Activated T-helper 2 cell treated with anti-CD3 and anti-CD28 coated beads, Interferon-gamma antibody, Interleukin-2, Interleukin-4, amounts not matched to agents 10 μg/mL and 5 μg/mL and 100 μg/mL, durations not matched to agents 14 hours and 24 hours and 36 hours (primary cell): ENCODE results near the gene ZEB2. TPM values are rescaled to one million over a fixed set of nuclear protein-coding genes. Genes with fewer than 3 reads are reported as not detected.

ENCODE experiments used
- DNase-seq: peaks from one replicate; pipeline ENCODE4 v3.0.0; 2021; ENCODE audit warnings: low spot score
- H3K27ac Mint-ChIP-seq: one replicate; pipeline ENCODE4 v1.8.0; 2021; ENCODE audit warnings: mixed read lengths
- H3K27me3 Mint-ChIP-seq: one replicate; pipeline ENCODE4 v1.8.0; 2021; ENCODE audit warnings: low read depth, mixed read lengths
- H3K36me3 Mint-ChIP-seq: one replicate; pipeline ENCODE4 v1.8.0; 2021; ENCODE audit warnings: low read depth, mixed read lengths
- H3K4me1 Mint-ChIP-seq: one replicate; pipeline ENCODE4 v1.8.0; 2021; ENCODE audit warnings: low read depth, mixed read lengths
- H3K4me3 Mint-ChIP-seq: one replicate; pipeline ENCODE4 v1.8.0; 2021; ENCODE audit warnings: low read depth, mild to moderate bottlenecking, moderate library complexity, mixed read lengths
- H3K9me3 Mint-ChIP-seq: one replicate; pipeline ENCODE4 v1.8.0; 2021; ENCODE audit warnings: mixed read lengths
- intact Hi-C: fragments of 100-400 bp; cut with micrococcal nuclease; formaldehyde crosslinking; loops from one replicate; pipeline ENCODE4 v1.15.1; 2023
- total RNA-seq: library from RNA; stranded (reverse); gene quantifications from 2 replicates; pipeline ENCODE4 v1.2.3, GENCODE V29; 2022

Gene ZEB2
- total RNA-seq, 1 donor from 2014 or later: 53.2 TPM

DNA sequence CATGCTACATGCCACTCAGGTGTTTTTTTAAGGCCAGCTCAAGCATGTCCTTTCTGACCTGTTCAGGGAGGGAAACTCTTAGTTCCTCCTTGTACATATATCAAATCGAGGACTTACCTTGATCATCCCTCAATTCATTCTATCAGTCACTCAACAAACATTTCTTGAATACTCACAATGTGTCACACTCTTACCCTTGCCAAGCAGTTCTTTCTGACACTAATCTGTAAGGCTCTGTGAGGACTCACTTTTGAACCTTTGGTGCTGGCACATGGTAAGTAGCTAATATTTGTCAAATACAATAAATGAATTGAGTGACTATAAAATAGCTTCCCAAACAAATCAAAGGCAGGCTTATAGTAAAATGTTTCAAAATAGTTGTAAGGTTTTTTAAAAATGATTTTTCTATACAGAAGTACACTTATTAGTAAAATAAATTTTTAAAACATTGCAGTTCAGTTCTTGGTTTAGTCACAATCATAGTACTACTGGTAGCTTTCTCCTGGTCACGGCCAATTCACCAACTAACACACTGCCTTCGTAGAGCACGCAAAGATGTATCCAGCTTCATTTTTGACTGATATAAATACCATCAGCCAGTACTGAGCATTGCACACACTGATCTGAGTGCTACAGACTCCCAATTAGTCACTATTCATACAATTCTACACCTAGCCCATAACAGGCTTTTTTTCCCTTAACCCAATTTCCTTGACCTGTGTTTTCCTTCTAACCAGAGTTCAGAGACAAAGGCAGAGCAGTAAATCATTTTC is 50.9 kb downstream of the ZEB2 start:
- intact Hi-C loops: no loop called here
- Mint-ChIP-seq H3K4me1 (peaks cover 6% of the 10 kb centered on the region), H3K9me3 (no peaks in the 10 kb centered on the region), H3K27ac (no peak overlapping the region), H3K36me3 (peaks cover 24% of the 10 kb centered on the region), H3K4me3 (no peak overlapping the region), H3K27me3 (peaks cover 2% of the 10 kb centered on the region)
- DNase-seq: no peak

DNA sequence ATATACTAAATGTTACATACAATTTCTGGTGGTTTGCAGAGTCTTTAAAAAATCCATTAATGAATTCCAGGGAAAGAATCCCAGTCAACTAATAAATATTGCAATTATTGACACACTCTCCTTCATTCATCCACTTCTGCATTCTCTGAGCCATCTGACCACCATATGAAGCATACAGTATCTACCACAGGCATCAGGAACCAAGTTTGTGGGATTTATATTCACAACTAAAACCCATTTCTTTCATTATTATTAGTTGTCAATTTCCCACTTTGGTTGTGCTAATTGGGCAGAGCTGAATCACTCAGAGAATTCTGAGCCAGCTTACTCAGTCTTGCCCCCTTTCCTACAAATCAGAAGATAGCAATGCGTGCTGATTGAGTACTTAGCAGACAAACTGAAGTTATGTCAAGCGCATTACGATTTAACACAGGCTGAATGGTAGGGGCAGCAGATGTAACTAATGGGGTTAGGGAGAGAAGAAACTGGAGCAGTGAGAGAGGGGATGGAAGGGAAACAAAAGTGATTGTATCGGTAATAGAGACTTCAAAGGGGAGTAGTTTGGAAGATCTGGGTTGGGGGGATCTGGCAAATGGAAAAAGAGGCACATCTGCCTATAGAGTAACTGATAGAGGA is 52.3 kb downstream of the ZEB2 start:
- H3K27me3 Mint-ChIP-seq: peaks cover 2% of the 10 kb centered on the region
- H3K4me1 Mint-ChIP-seq: peaks cover 6% of the 10 kb centered on the region
- peaks cover 36% of the 10 kb centered on the region for H3K36me3 Mint-ChIP-seq

DNA sequence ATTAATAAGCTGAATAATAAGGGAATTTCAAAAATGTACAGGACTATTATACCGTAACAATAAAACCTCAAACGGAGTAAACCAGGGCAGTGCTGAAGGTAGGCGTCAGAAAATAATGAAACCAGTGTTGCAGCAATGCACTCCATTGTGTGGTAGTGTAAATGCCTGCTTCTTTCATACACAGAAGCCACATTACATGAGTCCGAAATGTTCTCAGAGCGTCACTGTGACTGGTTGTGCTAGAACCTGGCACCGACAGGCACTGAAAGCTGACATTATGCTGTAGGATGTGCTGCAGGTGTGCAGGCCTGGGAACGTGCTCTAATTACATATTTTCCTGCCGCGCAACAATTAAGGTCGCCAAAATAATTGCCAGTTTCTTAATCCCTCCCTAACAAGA is 53.3 kb downstream of the ZEB2 start:
- Mint-ChIP-seq H3K36me3 (peaks cover 45% of the 10 kb centered on the region), H3K27ac (no peak overlapping the region), H3K4me1 (peaks cover 6% of the 10 kb centered on the region), H3K27me3 (peaks cover 2% of the 10 kb centered on the region), H3K9me3 (no peaks in the 10 kb centered on the region), H3K4me3 (no peak overlapping the region)
- no peak for DNase-seq
- intact Hi-C loops: no loop called here

More for the DNA sequence above, 52.3 kb downstream of the ZEB2 start:
- intact Hi-C loops: no loop called here
- no peak for DNase-seq
- H3K27ac Mint-ChIP-seq: no peak overlapping the region
- H3K9me3 Mint-ChIP-seq: no peaks in the 10 kb centered on the region
- H3K4me3 Mint-ChIP-seq: no peak overlapping the region

- H3K9me3 Mint-ChIP-seq: no peaks in the 10 kb centered on the region
- no peak for DNase-seq
- peaks cover 2% of the 10 kb centered on the region for H3K27me3 Mint-ChIP-seq
- intact Hi-C loops: no loop called here
- H3K4me1 Mint-ChIP-seq: peaks cover 6% of the 10 kb centered on the region
- H3K36me3 Mint-ChIP-seq: peaks cover 39% of the 10 kb centered on the region
- no peak overlapping the region for H3K4me3 Mint-ChIP-seq
- H3K27ac Mint-ChIP-seq: no peak overlapping the region
Observed at GRCh38 chr2:144465749-144466148, 54.2 kb downstream of the ZEB2 start.

- no peaks in the 10 kb centered on the region for H3K9me3 Mint-ChIP-seq
- H3K27me3 Mint-ChIP-seq: peaks cover 2% of the 10 kb centered on the region
- H3K36me3 Mint-ChIP-seq: peaks cover 42% of the 10 kb centered on the region
- peaks cover 13% of the 10 kb centered on the region for H3K4me1 Mint-ChIP-seq
- no peak overlapping the region for H3K4me3 Mint-ChIP-seq
- intact Hi-C loops: no loop called here
- no peak for DNase-seq
- H3K27ac Mint-ChIP-seq: no peak overlapping the region
Observed at GRCh38 chr2:144464730-144465129, 55.2 kb downstream of the ZEB2 start.

DNA sequence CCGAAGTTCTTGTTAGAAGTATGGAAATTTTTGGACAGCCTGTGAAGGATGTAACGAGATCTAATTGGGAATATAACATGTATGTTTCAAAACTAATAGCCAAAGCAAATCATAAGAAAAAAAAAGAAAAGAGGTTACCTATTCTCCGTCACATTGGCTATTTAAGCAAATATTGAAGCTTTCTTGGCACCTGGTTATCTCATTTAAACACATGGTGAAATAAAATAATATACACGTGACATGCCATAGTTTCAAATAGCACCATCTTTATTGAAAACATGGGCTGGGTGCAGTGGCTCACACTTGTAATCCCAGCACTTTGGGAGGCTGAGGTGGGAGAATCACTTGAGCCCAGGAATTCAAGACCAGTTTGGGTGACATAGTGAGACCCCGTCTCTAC is 56.7 kb downstream of the ZEB2 start:
- intact Hi-C loops: no loop called here
- no peak for DNase-seq
- H3K27me3 Mint-ChIP-seq: no peaks in the 10 kb centered on the region
- no peak overlapping the region for H3K4me3 Mint-ChIP-seq
- H3K4me1 Mint-ChIP-seq: peaks cover 26% of the 10 kb centered on the region
- no peaks in the 10 kb centered on the region for H3K9me3 Mint-ChIP-seq
- no peak overlapping the region for H3K27ac Mint-ChIP-seq
- peaks cover 45% of the 10 kb centered on the region for H3K36me3 Mint-ChIP-seq

DNA sequence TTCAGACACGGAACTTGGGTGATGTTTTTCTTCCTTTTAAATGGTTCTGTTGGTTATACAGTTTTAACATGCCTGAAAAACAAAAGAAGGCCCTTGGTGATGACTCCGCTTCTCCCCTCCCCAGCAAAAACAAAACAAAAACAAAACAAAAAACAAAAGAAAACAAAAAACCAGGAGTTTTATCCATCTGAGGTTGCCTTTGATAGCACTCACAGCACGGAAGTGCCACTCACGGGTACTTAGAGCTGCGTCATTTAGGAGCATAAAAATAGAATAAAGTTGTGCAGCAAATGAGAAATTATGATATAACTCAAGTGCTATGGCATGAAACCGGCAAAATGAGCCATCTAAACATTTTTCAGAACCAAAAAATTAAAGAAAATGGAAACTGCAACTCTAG is 57.7 kb downstream of the ZEB2 start:
- H3K27me3 Mint-ChIP-seq: no peaks in the 10 kb centered on the region
- H3K4me1 Mint-ChIP-seq: peaks cover 24% of the 10 kb centered on the region
- intact Hi-C loops: no loop called here
- peaks cover 38% of the 10 kb centered on the region for H3K36me3 Mint-ChIP-seq
- no peaks in the 10 kb centered on the region for H3K9me3 Mint-ChIP-seq
- DNase-seq: no peak
- no peak overlapping the region for H3K4me3 Mint-ChIP-seq
- H3K27ac Mint-ChIP-seq: no peak overlapping the region

DNA sequence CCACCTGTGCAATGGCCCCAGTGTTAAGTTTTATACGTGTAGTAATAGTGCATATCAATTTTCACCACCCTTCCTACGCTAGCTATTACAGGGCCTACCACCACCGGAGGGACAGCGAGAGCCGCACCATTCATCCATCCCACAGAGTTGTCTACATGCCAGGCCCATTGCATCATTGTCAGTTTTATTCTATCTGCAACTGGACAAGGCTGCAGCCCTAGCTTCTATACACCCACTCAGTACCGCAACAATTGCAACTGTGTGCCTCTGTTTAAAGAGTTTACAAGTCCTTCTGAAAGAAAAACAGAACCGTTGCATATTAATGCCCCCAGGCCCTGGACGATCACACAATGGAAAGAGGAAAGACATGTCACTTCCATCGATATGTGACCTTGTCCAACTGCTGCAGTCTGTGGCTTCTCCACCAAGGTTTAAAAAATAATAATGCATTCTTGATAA is 58.6 kb downstream of the ZEB2 start:
- no peak for DNase-seq
- no peaks in the 10 kb centered on the region for H3K27me3 Mint-ChIP-seq
- H3K4me3 Mint-ChIP-seq: no peak overlapping the region
- H3K27ac Mint-ChIP-seq: no peak overlapping the region
- H3K4me1 Mint-ChIP-seq: peaks cover 31% of the 10 kb centered on the region
- H3K36me3 Mint-ChIP-seq: peaks cover 42% of the 10 kb centered on the region
- no peaks in the 10 kb centered on the region for H3K9me3 Mint-ChIP-seq
- intact Hi-C loops: no loop called here

GRCh38 chr2:144460727-144461307 is 59.1 kb downstream of the ZEB2 start:
- Mint-ChIP-seq H3K4me3 (no peak overlapping the region), H3K4me1 (peaks cover 35% of the 10 kb centered on the region)
- intact Hi-C loops: no loop called here

GRCh38 chr2:144459937-144460336 is 60.0 kb downstream of the ZEB2 start:
- no peaks in the 10 kb centered on the region for H3K9me3 Mint-ChIP-seq
- DNase-seq: no peak
- H3K4me1 Mint-ChIP-seq: peaks cover 44% of the 10 kb centered on the region
- H3K27ac Mint-ChIP-seq: peak overlapping the region; percentile 71
- H3K4me3 Mint-ChIP-seq: no peak overlapping the region
- H3K27me3 Mint-ChIP-seq: no peaks in the 10 kb centered on the region
- H3K36me3 Mint-ChIP-seq: peaks cover 39% of the 10 kb centered on the region
- intact Hi-C loops: loop anchor here (5.0 kb wide), 1 partner anchor 32 kb away; no protein-coding TSS in a partner anchor

More at GRCh38 chr2:144460727-144461307, 59.1 kb downstream of the ZEB2 start:
- no peak for DNase-seq
- H3K27me3 Mint-ChIP-seq: no peaks in the 10 kb centered on the region
- no peaks in the 10 kb centered on the region for H3K9me3 Mint-ChIP-seq
- no peak overlapping the region for H3K27ac Mint-ChIP-seq
- peaks cover 42% of the 10 kb centered on the region for H3K36me3 Mint-ChIP-seq

- no peaks in the 10 kb centered on the region for H3K27me3 Mint-ChIP-seq
- peaks cover 50% of the 10 kb centered on the region for H3K4me1 Mint-ChIP-seq
- peak overlapping the region; percentile 66 for H3K27ac Mint-ChIP-seq
- no peak for DNase-seq
- no peak overlapping the region for H3K4me3 Mint-ChIP-seq
- intact Hi-C loops: loop anchor here (5.0 kb wide), 1 partner anchor 33 kb away; no protein-coding TSS in a partner anchor
- peaks cover 42% of the 10 kb centered on the region for H3K36me3 Mint-ChIP-seq
- no peaks in the 10 kb centered on the region for H3K9me3 Mint-ChIP-seq
Observed at GRCh38 chr2:144459286-144459685, 60.6 kb downstream of the ZEB2 start.

DNA sequence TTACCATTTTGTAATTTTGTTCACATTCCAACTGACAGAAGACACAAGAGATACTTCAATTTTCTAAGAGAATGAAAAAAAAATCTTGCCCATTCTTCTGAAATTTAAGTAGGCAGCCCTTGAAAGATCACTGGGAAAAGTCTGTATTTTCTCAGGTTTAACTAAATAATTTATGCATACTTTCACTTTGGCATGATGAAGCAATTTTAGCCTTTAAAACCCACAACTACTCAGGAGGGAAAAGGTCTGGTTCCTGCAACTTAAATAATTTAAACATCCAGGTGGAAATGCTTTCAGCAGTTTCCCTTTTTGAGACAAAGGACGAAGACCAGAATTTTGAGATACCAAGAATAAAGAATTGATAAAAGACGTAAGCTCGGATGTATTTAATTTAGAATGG is 61.4 kb downstream of the ZEB2 start:
- intact Hi-C loops: loop anchor here (5.0 kb wide), 1 partner anchor 34 kb away; no protein-coding TSS in a partner anchor
- H3K27me3 Mint-ChIP-seq: no peaks in the 10 kb centered on the region
- H3K9me3 Mint-ChIP-seq: no peaks in the 10 kb centered on the region
- H3K4me3 Mint-ChIP-seq: no peak overlapping the region
- peaks cover 56% of the 10 kb centered on the region for H3K4me1 Mint-ChIP-seq
- no peak overlapping the region for H3K27ac Mint-ChIP-seq
- H3K36me3 Mint-ChIP-seq: peaks cover 39% of the 10 kb centered on the region
- no peak for DNase-seq

GRCh38 chr2:144456680-144457079 is 63.2 kb downstream of the ZEB2 start:
- H3K36me3 Mint-ChIP-seq: peaks cover 38% of the 10 kb centered on the region
- no peak overlapping the region for H3K4me3 Mint-ChIP-seq
- intact Hi-C loops: loop anchor here (5.0 kb wide), 1 partner anchor 36 kb away; no protein-coding TSS in a partner anchor
- H3K27ac Mint-ChIP-seq: no peak overlapping the region
- H3K27me3 Mint-ChIP-seq: no peaks in the 10 kb centered on the region
- peaks cover 73% of the 10 kb centered on the region for H3K4me1 Mint-ChIP-seq
- H3K9me3 Mint-ChIP-seq: no peaks in the 10 kb centered on the region
- DNase-seq: no peak
